Tibial nerve (tissue), 4 donors: Measurements from ENCODE around the gene LPAR6. TPM values are rescaled to one million over a fixed set of nuclear protein-coding genes. Genes with fewer than 3 reads are reported as not detected.
"Not testable (repeated sequence)": the region's sequence is repeated elsewhere in the genome, so short reads cannot be mapped to it uniquely, and the experiment has no call there.

Source experiments
- DNase-seq, 2 donors: peaks; one replicate each; pipeline ENCODE4 v3.0.0-alpha.2; 2019; ENCODE audit warnings: low spot score in 2 of 2
- H3K27ac ChIP-seq, 4 donors: fragments of 200-600 bp; sonication (generic) in 3 of 4; one replicate each; pipeline ENCODE4 v1.5.1; 2017 to 2019; ENCODE audit warnings: mild to moderate bottlenecking in 1 of 4
- H3K27me3 ChIP-seq, 2 donors: fragments of 200-600 bp; sonication (generic) in 1 of 2; one replicate each; pipeline versions ENCODE4 v1.5.1 to v1.6.0; 2017 to 2019
- H3K36me3 ChIP-seq, 3 donors: fragments of 200-600 bp; sonication (generic); one replicate each; pipeline ENCODE4 v1.5.1; 2018 to 2019
- H3K4me1 ChIP-seq, 4 donors: fragments of 200-600 bp; sonication (generic) in 3 of 4; one replicate each; pipeline ENCODE4 v1.5.1; 2017 to 2019
- H3K4me3 ChIP-seq, 4 donors: fragments of 200-600 bp; sonication (generic) in 3 of 4; one replicate each; pipeline ENCODE4 v1.5.1; 2017 to 2019; ENCODE audit warnings: mild to moderate bottlenecking in 1 of 4, moderate library complexity in 1 of 4
- H3K9me3 ChIP-seq, 4 donors: fragments of 200-600 bp; sonication (generic) in 3 of 4; one replicate each; pipeline ENCODE4 v1.5.1; 2017 to 2019
- EP300 ChIP-seq, 2 donors: sonication (generic); formaldehyde crosslinking; IDR thresholded peaks; one replicate each; pipeline ENCODE4 v1.6.1; 2017; ENCODE audit warnings: antibody characterized with exemption in 2 of 2, mild to moderate bottlenecking in 1 of 2
- POLR2A ChIP-seq, 2 donors: fragments of 450-650 bp; IDR thresholded peaks; one replicate each; pipeline ENCODE4 v1.6.1; 2017; ENCODE audit warnings: antibody characterized with exemption in 2 of 2, mild to moderate bottlenecking in 2 of 2, moderate library complexity in 2 of 2
- WGBS, 2 donors: methylation state at CpG; one replicate each; pipeline ENCODE4 v1.1.5; 2018; 5-methylcytosine and 5-hydroxymethylcytosine counted together
- total RNA-seq, 4 donors: library from RNA; depleted of rRNA; stranded (reverse); fragments of >200 nt; gene quantifications; one replicate each; pipeline ENCODE4 v1.1.0, GENCODE V29; 2016
- TF ChIP-seq, protein P1 (sequence below), 5 experiments: fragments of 200-600 bp in 3 of 5; fragments of 450-650 bp in 2 of 5; sonication (generic) in 3 of 5; IDR thresholded peaks; one replicate each; pipeline ENCODE4 v1.5.1; 2016 to 2019; ENCODE audit warnings: antibody characterized with exemption in 5 of 5, mild to moderate bottlenecking in 3 of 5, moderate library complexity in 2 of 5

LPAR6 gene
- total RNA-seq, 4 donors from 2014 or later, result 19.9 to 28.6 (median 23.6) TPM

DNA sequence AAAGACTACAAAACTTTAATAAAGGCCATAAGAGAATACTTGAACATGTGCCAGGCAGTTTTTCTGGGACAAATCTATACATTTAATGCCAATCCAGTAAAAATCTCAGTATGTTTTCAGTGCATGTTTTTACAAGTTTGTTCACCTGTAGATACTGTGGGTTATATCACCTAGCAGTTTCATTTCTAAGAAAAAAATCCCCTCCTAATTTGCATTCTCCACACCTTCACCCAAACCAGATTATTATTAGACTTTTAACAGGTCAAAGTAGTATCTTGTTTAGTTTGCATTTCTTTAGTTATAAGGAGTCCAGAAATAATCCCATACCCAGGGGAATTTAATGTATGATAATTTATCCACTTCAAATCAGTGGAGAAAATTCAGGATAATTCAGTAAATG is 17.0 kb upstream of the LPAR6 start:
- Histone ChIP-seq H3K4me1 (peaks cover 5 to 44% (median 11%) of the 10 kb centered on the region in 4 donors), H3K9me3 (no peaks in the 10 kb centered on the region), H3K4me3 (no peak overlapping the region), H3K36me3 (peaks cover 0 to 5% (median 0%) of the 10 kb centered on the region in 3 donors), H3K27me3 (no peaks in the 10 kb centered on the region), H3K27ac (no peak overlapping the region)
- DNase-seq, result no peak
- no peak for TF ChIP-seq EP300 (IDR thresholded peaks at IDR 0.05)
- no peak for TF ChIP-seq POLR2A (IDR thresholded peaks at IDR 0.05)
- TF ChIP-seq, protein P1, sequence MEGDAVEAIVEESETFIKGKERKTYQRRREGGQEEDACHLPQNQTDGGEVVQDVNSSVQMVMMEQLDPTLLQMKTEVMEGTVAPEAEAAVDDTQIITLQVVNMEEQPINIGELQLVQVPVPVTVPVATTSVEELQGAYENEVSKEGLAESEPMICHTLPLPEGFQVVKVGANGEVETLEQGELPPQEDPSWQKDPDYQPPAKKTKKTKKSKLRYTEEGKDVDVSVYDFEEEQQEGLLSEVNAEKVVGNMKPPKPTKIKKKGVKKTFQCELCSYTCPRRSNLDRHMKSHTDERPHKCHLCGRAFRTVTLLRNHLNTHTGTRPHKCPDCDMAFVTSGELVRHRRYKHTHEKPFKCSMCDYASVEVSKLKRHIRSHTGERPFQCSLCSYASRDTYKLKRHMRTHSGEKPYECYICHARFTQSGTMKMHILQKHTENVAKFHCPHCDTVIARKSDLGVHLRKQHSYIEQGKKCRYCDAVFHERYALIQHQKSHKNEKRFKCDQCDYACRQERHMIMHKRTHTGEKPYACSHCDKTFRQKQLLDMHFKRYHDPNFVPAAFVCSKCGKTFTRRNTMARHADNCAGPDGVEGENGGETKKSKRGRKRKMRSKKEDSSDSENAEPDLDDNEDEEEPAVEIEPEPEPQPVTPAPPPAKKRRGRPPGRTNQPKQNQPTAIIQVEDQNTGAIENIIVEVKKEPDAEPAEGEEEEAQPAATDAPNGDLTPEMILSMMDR (IDR thresholded peaks at IDR 0.05), result no peak

DNA sequence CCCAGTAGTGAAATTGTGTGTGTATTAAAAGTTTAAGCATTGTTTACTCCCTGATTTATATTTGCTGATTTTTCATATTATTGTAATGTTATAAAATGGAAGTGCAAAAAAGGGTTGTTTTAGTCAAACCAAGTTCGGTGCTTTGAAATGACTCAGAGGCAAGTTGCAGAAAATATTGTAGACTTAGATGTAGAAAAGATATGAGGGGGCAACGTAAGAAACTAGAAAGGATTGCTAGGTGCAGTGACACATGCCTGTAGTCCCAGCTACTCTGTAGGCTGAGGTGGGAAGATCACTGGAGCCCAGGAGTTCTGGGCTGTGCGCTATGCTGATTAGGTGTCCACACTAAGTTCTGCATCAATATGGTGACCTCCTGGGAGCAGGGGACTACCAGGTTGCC is 16.1 kb upstream of the LPAR6 start:
- Histone ChIP-seq H3K4me1 (peaks cover 5 to 44% (median 11%) of the 10 kb centered on the region in 4 donors), H3K27ac (no peak overlapping the region), H3K27me3 (no peaks in the 10 kb centered on the region), H3K36me3 (peaks cover 0 to 5% (median 0%) of the 10 kb centered on the region in 3 donors), H3K9me3 (no peaks in the 10 kb centered on the region), H3K4me3 (no peak overlapping the region)
- DNase-seq, result no peak
- WGBS, 2 donors, result 85 to 92% methylated on average over 3 of the region's 3 CpGs
- TF ChIP-seq EP300 (IDR thresholded peaks at IDR 0.05), result no peak
- no peak for TF ChIP-seq POLR2A (IDR thresholded peaks at IDR 0.05)
- TF ChIP-seq, protein P1 (IDR thresholded peaks at IDR 0.05), result no peak

DNA sequence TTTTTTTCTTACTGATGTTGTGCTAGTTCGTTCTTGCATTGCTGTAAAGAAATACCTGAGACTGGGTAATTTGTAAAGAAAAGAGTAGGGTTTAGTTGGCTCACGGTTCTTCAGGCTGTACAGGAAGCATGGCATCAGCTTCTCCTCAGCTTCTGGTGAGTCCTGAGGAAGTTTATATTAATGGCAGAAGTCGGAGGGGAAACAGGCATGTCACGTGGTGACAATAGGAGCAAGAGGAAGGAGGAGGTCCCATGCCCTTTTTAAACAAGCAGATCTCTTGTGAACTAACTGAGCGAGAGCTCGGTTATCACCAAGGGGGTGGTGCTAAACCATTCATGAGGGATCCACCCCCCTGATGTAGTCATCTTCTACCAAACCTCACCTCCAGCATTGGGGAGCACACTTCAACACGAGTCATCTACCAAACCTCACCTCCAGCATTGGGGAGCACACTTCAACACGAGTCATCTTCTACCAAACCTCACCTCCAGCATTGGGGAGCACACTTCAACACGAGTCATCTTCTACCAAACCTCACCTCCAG is 13.9 kb upstream of the LPAR6 start:
- not testable (repeated sequence) for H3K9me3 ChIP-seq, H3K27me3 ChIP-seq, DNase-seq, H3K4me3 ChIP-seq, H3K27ac ChIP-seq, H3K36me3 ChIP-seq
- peaks cover 0 to 26% (median 5%) of the 10 kb centered on the region in 4 donors for H3K4me1 ChIP-seq
- WGBS, 2 donors, result 77 to 87% methylated on average over 8 to 9 of the region's 9 CpGs

DNA sequence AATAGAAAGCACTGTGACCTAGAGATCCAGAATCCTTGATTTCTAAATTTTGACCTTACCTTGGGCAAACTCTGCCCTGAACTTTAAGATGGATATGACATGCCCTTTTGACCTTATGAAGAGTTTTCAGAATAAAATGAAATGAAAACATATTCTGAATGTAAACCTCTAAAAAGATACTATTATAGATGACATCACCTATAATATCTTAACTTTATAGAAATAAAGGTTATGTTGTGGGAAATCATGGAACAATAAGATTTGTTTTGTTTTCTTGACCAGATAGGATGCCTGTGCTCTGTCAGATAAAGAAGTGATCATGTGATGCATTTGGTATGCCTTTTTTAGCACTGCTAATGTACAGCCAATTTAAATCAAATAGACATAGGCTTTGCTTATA is 13.1 kb upstream of the LPAR6 start:
- H3K9me3 ChIP-seq, result peaks cover 0 to 3% (median 0%) of the 10 kb centered on the region in 4 donors
- H3K4me1 ChIP-seq, result peaks cover 0 to 18% (median 2%) of the 10 kb centered on the region in 4 donors
- peaks cover 0 to 5% (median 0%) of the 10 kb centered on the region in 3 donors for H3K36me3 ChIP-seq
- TF ChIP-seq EP300 (IDR thresholded peaks at IDR 0.05), result no peak
- TF ChIP-seq, protein P1 (IDR thresholded peaks at IDR 0.05), result no peak
- no peak for TF ChIP-seq POLR2A (IDR thresholded peaks at IDR 0.05)
- no peak overlapping the region for H3K27ac ChIP-seq
- H3K4me3 ChIP-seq, result no peak overlapping the region
- DNase-seq, result no peak
- H3K27me3 ChIP-seq, result no peaks in the 10 kb centered on the region

DNA sequence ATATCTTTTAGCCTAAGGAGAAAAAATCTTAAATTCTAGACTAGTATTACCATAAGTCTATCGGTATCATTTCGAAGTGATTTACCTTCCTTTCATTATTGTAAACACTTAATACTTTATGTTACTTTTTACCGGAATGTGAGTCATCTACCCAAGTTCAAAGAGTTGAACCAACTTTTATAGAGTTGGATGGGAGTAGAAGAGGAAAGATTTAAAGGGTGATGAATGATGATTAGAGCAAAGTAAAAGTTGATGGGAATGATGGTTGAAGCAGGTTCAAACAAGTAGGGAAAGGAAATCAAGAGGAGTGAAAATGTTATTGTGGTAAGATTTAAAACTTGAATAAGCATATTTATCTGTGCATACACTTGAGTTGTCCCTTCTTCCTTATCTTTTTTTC is 11.3 kb upstream of the LPAR6 start:
- Histone ChIP-seq H3K4me1 (peaks cover 0 to 4% (median 1%) of the 10 kb centered on the region in 4 donors), H3K9me3 (peaks cover 0 to 12% (median 0%) of the 10 kb centered on the region in 4 donors), H3K27ac (no peak overlapping the region), H3K4me3 (no peak overlapping the region), H3K27me3 (no peaks in the 10 kb centered on the region), H3K36me3 (peaks cover 0 to 5% (median 0%) of the 10 kb centered on the region in 3 donors)
- no peak for DNase-seq
- TF ChIP-seq POLR2A (IDR thresholded peaks at IDR 0.05) (no peak), EP300 (IDR thresholded peaks at IDR 0.05) (no peak)
- TF ChIP-seq, protein P1 (IDR thresholded peaks at IDR 0.05), result no peak
- 84 to 86% methylated on average over 3 of the region's 3 CpGs for WGBS, 2 donors

DNA sequence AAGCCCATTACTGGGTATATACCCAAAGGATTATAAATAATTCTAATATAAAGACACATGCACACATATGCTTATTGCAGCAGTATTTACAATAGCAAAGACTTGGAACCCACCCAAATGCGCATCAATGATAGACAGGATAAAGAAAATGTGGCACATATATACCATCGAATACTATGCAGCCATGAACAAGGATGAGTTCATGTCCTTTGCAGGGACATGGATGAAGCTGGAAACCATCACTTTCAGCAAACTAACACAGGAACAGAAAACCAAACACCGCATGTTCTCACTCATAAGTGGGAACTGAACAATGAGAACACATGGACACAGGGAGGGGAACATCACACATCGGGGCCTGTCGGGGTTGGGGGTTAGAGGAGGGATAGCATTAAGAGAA is 9.1 kb upstream of the LPAR6 start:
- not testable (repeated sequence) for H3K4me1 ChIP-seq, H3K36me3 ChIP-seq, H3K4me3 ChIP-seq, H3K27ac ChIP-seq, H3K27me3 ChIP-seq, DNase-seq
- WGBS, 2 donors, result 96 to 97% methylated on average over 5 of the region's 5 CpGs
- H3K9me3 ChIP-seq, result peaks cover 0 to 12% (median 0%) of the 10 kb centered on the region in 4 donors
